Fibroblast of the aortic adventitia (primary cell): ENCODE data around the gene GPAM. TPM values are rescaled to one million over a fixed set of nuclear protein-coding genes. Genes with fewer than 3 reads are reported as not detected.

ENCODE experiments used
- DNase-seq: peaks from one replicate; pipeline ENCODE4 v3.0.0-alpha.2; 2010; ENCODE audit warnings: low read depth
- H3K4me3 ChIP-seq: 2 replicates; pipeline ENCODE4 v1.5.1; 2011; ENCODE audit warnings: low read depth, mild to moderate bottlenecking, control low read depth, low read length, moderate library complexity
- CTCF ChIP-seq: IDR thresholded peaks from 2 replicates; pipeline ENCODE4 v1.5.1; 2011; ENCODE audit warnings: mild to moderate bottlenecking, low read length, control low read depth, inconsistent platforms; ENCODE audit not compliant: insufficient read depth
- total RNA-seq: library from RNA; depleted of rRNA; stranded (reverse); fragments of >200 nt; gene quantifications from 2 replicates; pipeline ENCODE4 v1.2.3, GENCODE V29; 2012; ENCODE audit warnings: low replicate concordance

GPAM gene
- total RNA-seq, 1 donor = 10.9 TPM

- no peak overlapping the region for H3K4me3 ChIP-seq
- no peak for DNase-seq
- TF ChIP-seq CTCF = no peak
These were observed 32.6 kb upstream of the GPAM start for GRCh38 chr10:112216151-112216550.

- no peak overlapping the region for H3K4me3 ChIP-seq
- no peak for TF ChIP-seq CTCF
- peak; percentile 53 for DNase-seq
These were observed 31.8 kb upstream of the GPAM start for GRCh38 chr10:112215342-112215774.

DNA sequence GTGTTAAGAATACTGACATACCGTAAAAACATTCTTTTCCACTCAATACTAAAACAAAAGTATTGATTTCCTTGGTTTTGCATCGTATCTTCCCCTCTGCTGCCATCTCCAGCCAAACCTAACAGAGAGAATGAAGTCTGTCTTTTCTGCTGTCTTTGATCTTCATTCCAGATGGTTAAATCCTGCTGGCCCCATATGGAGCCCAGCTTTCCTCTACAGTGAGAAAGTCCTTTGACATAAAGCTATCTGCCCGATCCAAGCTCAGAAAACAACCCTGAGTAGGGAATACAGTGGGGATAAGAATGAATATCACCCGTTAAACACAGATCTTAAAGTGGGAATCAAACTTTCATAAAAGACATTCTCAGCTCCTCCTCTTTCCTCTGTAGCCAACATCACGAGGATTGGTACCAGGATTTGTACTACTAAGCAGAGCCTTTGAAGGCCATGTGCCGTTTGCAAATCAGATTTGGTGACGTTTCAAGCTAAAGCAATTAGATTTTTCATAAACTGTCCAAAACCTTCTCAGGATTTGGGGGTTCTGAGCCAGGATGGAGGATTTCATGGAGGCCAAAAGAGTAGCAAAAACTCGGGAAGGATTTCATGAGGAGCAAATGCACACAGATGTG lies 30.8 kb upstream of the GPAM start:
- H3K4me3 ChIP-seq = no peak overlapping the region
- DNase-seq = no peak
- no peak for TF ChIP-seq CTCF

- TF ChIP-seq CTCF = no peak
- peak; percentile 77 for DNase-seq
- H3K4me3 ChIP-seq = no peak overlapping the region
These were observed 30.3 kb upstream of the GPAM start for GRCh38 chr10:112213836-112214235.

DNA sequence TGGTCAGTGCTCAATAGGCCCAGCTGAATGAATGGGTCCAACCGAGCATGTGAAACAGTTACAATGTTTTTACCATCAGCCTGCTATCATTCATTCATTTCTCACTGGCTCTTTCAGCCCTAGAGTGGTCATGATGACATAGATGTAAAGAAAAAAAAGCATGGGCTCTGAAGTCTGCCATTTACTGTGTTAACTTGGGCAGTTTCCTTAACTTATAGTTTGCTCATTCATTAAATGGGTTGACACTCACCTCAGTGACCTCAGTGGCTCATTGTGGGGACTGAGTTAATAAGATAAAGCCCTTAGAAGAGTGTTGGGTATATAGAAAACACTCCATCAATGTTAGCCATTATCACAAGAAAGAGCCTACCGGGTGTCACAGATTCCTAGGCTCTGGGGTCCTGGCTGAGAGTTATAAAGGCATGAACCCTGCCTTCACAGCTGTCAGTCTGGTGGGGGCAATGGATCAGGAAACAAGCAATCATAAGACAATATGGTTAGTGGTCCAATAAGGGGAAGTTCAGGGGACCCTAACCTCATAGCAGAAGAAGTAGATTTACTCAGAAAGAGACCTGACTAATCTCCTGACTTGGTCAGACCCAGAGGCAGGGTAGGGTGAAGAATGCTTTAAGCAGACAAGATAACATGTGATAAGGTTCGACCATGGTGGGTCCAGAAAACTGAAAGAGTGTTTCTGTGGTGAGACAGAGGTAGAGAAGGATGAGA lies 29.7 kb upstream of the GPAM start:
- H3K4me3 ChIP-seq = no peak overlapping the region
- DNase-seq = no peak
- TF ChIP-seq CTCF = no peak

- H3K4me3 ChIP-seq = no peak overlapping the region
- no peak for DNase-seq
- no peak for TF ChIP-seq CTCF
These were observed 27.1 kb upstream of the GPAM start for GRCh38 chr10:112210666-112211065.
